GM12801 (cell line): ENCODE results near the gene FYTTD1.

Source experiments
- CTCF ChIP-seq: IDR thresholded peaks from one replicate; pipeline ENCODE4 v1.5.1; 2011; ENCODE audit warnings: control low read depth; ENCODE audit not compliant: insufficient read length; ENCODE audit errors: extremely low read depth

The FYTTD1 gene

GRCh38 chr3:197796087-197796486 lies 46.4 kb downstream of the FYTTD1 start:
- no peak for TF ChIP-seq CTCF

GRCh38 chr3:197798863-197799262 lies 49.2 kb downstream of the FYTTD1 start:
- TF ChIP-seq CTCF, result no peak

- TF ChIP-seq CTCF, result no peak
Measured at GRCh38 chr3:197800379-197800778, 50.7 kb downstream of the FYTTD1 start.

GRCh38 chr3:197801891-197802778 lies 52.5 kb downstream of the FYTTD1 start:
- TF ChIP-seq CTCF, result no peak

GRCh38 chr3:197802779-197803459 lies 53.2 kb downstream of the FYTTD1 start:
- TF ChIP-seq CTCF, result no peak

- TF ChIP-seq CTCF, result no peak
Measured at GRCh38 chr3:197804511-197804910, 54.8 kb downstream of the FYTTD1 start.

- no peak for TF ChIP-seq CTCF
Measured at GRCh38 chr3:197807969-197808587, 58.4 kb downstream of the FYTTD1 start.
